DND-41 (cell line): ENCODE data around the gene TMCC2.

Experiments used
- EZH2 ChIP-seq: IDR thresholded peaks from 3 replicates; pipeline ENCODE4 v1.6.1; 2012; ENCODE audit warnings: borderline replicate concordance, low read depth, mild to moderate bottlenecking, moderate library complexity, low read length, inconsistent platforms; ENCODE audit not compliant: severe bottlenecking
- TF ChIP-seq, protein P1 (sequence below): IDR thresholded peaks from 2 replicates; pipeline ENCODE4 v1.5.1; 2012; ENCODE audit warnings: borderline replicate concordance, low read length, moderate library complexity, mild to moderate bottlenecking; ENCODE audit not compliant: poor library complexity, severe bottlenecking; ENCODE audit errors: extremely low read depth

GRCh38 chr1:205301205-205301821, 73.6 kb downstream of the TMCC2 start:
- TF ChIP-seq, protein P1, sequence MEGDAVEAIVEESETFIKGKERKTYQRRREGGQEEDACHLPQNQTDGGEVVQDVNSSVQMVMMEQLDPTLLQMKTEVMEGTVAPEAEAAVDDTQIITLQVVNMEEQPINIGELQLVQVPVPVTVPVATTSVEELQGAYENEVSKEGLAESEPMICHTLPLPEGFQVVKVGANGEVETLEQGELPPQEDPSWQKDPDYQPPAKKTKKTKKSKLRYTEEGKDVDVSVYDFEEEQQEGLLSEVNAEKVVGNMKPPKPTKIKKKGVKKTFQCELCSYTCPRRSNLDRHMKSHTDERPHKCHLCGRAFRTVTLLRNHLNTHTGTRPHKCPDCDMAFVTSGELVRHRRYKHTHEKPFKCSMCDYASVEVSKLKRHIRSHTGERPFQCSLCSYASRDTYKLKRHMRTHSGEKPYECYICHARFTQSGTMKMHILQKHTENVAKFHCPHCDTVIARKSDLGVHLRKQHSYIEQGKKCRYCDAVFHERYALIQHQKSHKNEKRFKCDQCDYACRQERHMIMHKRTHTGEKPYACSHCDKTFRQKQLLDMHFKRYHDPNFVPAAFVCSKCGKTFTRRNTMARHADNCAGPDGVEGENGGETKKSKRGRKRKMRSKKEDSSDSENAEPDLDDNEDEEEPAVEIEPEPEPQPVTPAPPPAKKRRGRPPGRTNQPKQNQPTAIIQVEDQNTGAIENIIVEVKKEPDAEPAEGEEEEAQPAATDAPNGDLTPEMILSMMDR = no peak
- no peak for TF ChIP-seq EZH2
